OCI-LY1 (cell line): ENCODE results near the gene DMKN.

Experiments used
- H2AFZ ChIP-seq: fragments of 200-600 bp; sonication (generic), shearing (Covaris generic); 2 replicates; pipeline ENCODE4 v1.6.0; 2014; ENCODE audit warnings: antibody characterized with exemption, mild to moderate bottlenecking, low read length
- H3F3A ChIP-seq: fragments of 200-600 bp; sonication (generic), shearing (Covaris generic); 2 replicates; pipeline ENCODE4 v1.6.0; 2014; ENCODE audit warnings: mild to moderate bottlenecking, antibody characterized with exemption, low read length, moderate library complexity; ENCODE audit not compliant: insufficient read depth
- H3K27ac ChIP-seq: fragments of 200-600 bp; sonication (generic); 2 replicates; pipeline ENCODE4 v1.5.1; 2014; ENCODE audit warnings: low read length, mixed run types, mild to moderate bottlenecking, low read depth; ENCODE audit not compliant: poor library complexity, severe bottlenecking
- H3K27me3 ChIP-seq: fragments of 200-600 bp; sonication (generic); 2 replicates; pipeline ENCODE4 v1.6.0; 2014; ENCODE audit warnings: antibody characterized with exemption, mild to moderate bottlenecking, low read length, moderate library complexity; ENCODE audit not compliant: insufficient read depth
- H3K36me3 ChIP-seq: fragments of 200-600 bp; sonication (generic); 2 replicates; pipeline ENCODE4 v1.6.1; 2014; ENCODE audit warnings: mild to moderate bottlenecking, antibody characterized with exemption, low read length, moderate library complexity, mixed read lengths; ENCODE audit not compliant: insufficient read depth
- H3K4me1 ChIP-seq: fragments of 200-600 bp; sonication (generic); 2 replicates; pipeline ENCODE4 v1.5.1; 2014; ENCODE audit warnings: mild to moderate bottlenecking, low read length, moderate library complexity; ENCODE audit not compliant: insufficient read depth, severe bottlenecking
- H3K4me2 ChIP-seq: fragments of 200-600 bp; sonication (generic), shearing (Covaris generic); 2 replicates; pipeline ENCODE4 v1.6.1; 2014; ENCODE audit warnings: low read length
- H3K4me3 ChIP-seq: fragments of 200-600 bp; sonication (generic); 2 replicates; pipeline ENCODE4 v1.5.1; 2014; ENCODE audit warnings: low read length, low read depth, mild to moderate bottlenecking, mixed read lengths; ENCODE audit not compliant: poor library complexity, severe bottlenecking
- H3K79me2 ChIP-seq: fragments of 200-600 bp; shearing (Covaris generic); 2 replicates; pipeline ENCODE4 v1.6.1; 2016; ENCODE audit warnings: mixed run types, low read length, mixed read lengths; ENCODE audit not compliant: insufficient read depth
- H3K9ac ChIP-seq: fragments of 200-600 bp; sonication (generic), shearing (Covaris generic); 2 replicates; pipeline ENCODE4 v1.6.1; 2014; ENCODE audit warnings: mild to moderate bottlenecking, low read length, mixed read lengths
- H3K9me2 ChIP-seq: fragments of 200-600 bp; sonication (generic), shearing (Covaris generic); 2 replicates; pipeline ENCODE4 v1.6.1; 2014; ENCODE audit warnings: low read depth, mild to moderate bottlenecking, low read length, mixed read lengths
- H3K9me3 ChIP-seq: fragments of 200-600 bp; shearing (Covaris generic); 2 replicates; pipeline ENCODE4 v1.6.1; 2014; ENCODE audit warnings: low read length, mixed read lengths
- H4K20me1 ChIP-seq: fragments of 200-600 bp; sonication (generic), shearing (Covaris generic); 2 replicates; pipeline ENCODE4 v1.6.0; 2016; ENCODE audit warnings: mild to moderate bottlenecking, low read length; ENCODE audit not compliant: insufficient read depth
- CTCF ChIP-seq: fragments of 200-600 bp; sonication (generic), shearing (Covaris generic); IDR thresholded peaks from 2 replicates; pipeline ENCODE4 v1.5.1; 2017; ENCODE audit warnings: mild to moderate bottlenecking, antibody characterized with exemption, low read length, moderate library complexity, mixed read lengths
- EZH2 ChIP-seq: fragments of 200-600 bp; sonication (generic), shearing (Covaris generic); IDR thresholded peaks from 2 replicates; pipeline ENCODE4 v1.8.0; 2017; ENCODE audit warnings: borderline replicate concordance, mixed run types, mild to moderate bottlenecking, antibody characterized with exemption, low read length, moderate library complexity, mixed read lengths

Gene DMKN

DNA sequence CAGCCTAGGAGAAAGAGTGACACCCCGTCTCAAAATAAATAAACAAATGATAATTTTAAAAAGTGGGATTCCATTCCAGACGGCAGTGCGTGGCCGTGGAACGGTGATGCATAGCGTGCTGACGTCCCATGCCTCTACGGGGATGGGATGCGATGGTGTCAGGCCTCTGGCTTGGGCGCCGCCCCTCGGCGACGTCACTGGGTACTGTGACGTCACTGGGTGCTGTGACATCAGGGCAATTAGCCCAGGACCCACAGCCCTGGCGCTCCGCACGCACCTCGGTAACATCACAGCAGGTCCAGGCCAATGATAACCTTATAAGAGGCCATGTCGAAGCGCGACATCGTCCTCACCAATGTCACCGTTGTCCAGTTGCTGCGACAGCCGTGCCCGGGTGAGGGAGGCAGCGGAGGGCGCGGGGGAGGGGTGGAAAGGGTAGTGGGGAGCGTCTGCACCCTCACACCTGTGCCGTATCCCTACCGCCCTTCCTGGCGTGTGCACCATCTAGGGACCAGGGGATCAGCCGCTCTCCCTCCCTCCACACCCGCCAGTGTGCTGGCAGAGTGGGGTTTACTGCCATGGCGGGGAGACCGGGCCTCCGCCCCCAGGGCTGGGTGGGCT lies 19.9 kb upstream of the DMKN start, which contains the start of gene GAPDHS:
Gene GAPDHS, plus strand, starts transcription at position 256 of the 621 bp plus-strand sequence. Its CDS starts 72 bp downstream, at position 328.
- Histone ChIP-seq H3F3A (no peaks in the 10 kb centered on the region), H3K4me2 (no peak within 1 kb of the TSS), H3K27me3 (no peaks in the 10 kb centered on the region), H3K9me3 (no peaks in the 10 kb centered on the region), H4K20me1 (no peaks in the 10 kb centered on the region), H3K36me3 (no peaks in the 10 kb centered on the region), H3K79me2 (no peaks in the 10 kb centered on the region), H3K9ac (no peak within 1 kb of the TSS), H3K4me3 (no peak within 1 kb of the TSS), H3K4me1 (no peaks in the 10 kb centered on the region), H3K9me2 (no peaks in the 10 kb centered on the region), H2AFZ (no peak within 1 kb of the TSS), H3K27ac (no peak within 1 kb of the TSS)
- TF ChIP-seq EZH2 (no peak), CTCF (no peak)

- H2AFZ ChIP-seq, result no peak overlapping the region
- TF ChIP-seq CTCF, result no peak
- no peak for TF ChIP-seq EZH2
- H3K9ac ChIP-seq, result no peak overlapping the region
- H3K79me2 ChIP-seq, result no peaks in the 10 kb centered on the region
- no peak overlapping the region for H3K4me2 ChIP-seq
- no peaks in the 10 kb centered on the region for H3K4me1 ChIP-seq
- H3K36me3 ChIP-seq, result no peaks in the 10 kb centered on the region
- no peaks in the 10 kb centered on the region for H3F3A ChIP-seq
- no peaks in the 10 kb centered on the region for H3K9me3 ChIP-seq
- 0 out of 2 replicates have a peak, but pooled peaks cover 4% of the 10 kb centered on the region for H3K27me3 ChIP-seq
- no peaks in the 10 kb centered on the region for H4K20me1 ChIP-seq
- no peaks in the 10 kb centered on the region for H3K9me2 ChIP-seq
- no peak overlapping the region for H3K27ac ChIP-seq
- H3K4me3 ChIP-seq, result no peak overlapping the region
Observed at GRCh38 chr19:35531291-35531690, 17.8 kb upstream of the DMKN start.

GRCh38 chr19:35529241-35530218 lies 16.1 kb upstream of the DMKN start:
- no peak for TF ChIP-seq EZH2
- TF ChIP-seq CTCF, result no peak
- H3K79me2 ChIP-seq, result no peaks in the 10 kb centered on the region

More at GRCh38 chr19:35529241-35530218, 16.1 kb upstream of the DMKN start:
- H4K20me1 ChIP-seq, result no peaks in the 10 kb centered on the region
- H3K9me3 ChIP-seq, result no peaks in the 10 kb centered on the region
- H3K9me2 ChIP-seq, result no peaks in the 10 kb centered on the region
- no peak overlapping the region for H3K27ac ChIP-seq
- no peak overlapping the region for H3K9ac ChIP-seq
- no peaks in the 10 kb centered on the region for H3K4me1 ChIP-seq
- H3K4me2 ChIP-seq, result no peak overlapping the region
- H3K4me3 ChIP-seq, result no peak overlapping the region
- no peak overlapping the region for H2AFZ ChIP-seq
- H3F3A ChIP-seq, result no peaks in the 10 kb centered on the region
- H3K36me3 ChIP-seq, result no peaks in the 10 kb centered on the region
- H3K27me3 ChIP-seq, result 0 out of 2 replicates have a peak, but pooled peaks cover 5% of the 10 kb centered on the region
